Mesothelial cell of epicardium (in vitro differentiated cells): Measurements from ENCODE around the gene SFMBT2. TPM values are rescaled to one million over a fixed set of nuclear protein-coding genes. Genes with fewer than 3 reads are reported as not detected.

Experiments
- DNase-seq, 2 experiments: peaks; one replicate each; pipeline ENCODE4 v3.0.0; 2021; ENCODE audit warnings: low spot score in 2 of 2; ENCODE audit not compliant: unreplicated experiment in 2 of 2
- H3K27ac Mint-ChIP-seq: 2 replicates; pipeline ENCODE4 v1.8.0; 2021; ENCODE audit warnings: mixed read lengths
- H3K27me3 Mint-ChIP-seq: 2 replicates; pipeline ENCODE4 v1.8.0; 2021; ENCODE audit warnings: low read depth, mixed read lengths
- H3K36me3 Mint-ChIP-seq: 2 replicates; pipeline ENCODE4 v1.8.0; 2021; ENCODE audit warnings: mixed read lengths
- H3K4me1 Mint-ChIP-seq: 2 replicates; pipeline ENCODE4 v1.8.0; 2021; ENCODE audit warnings: mixed read lengths
- H3K4me3 Mint-ChIP-seq: 2 replicates; pipeline ENCODE4 v1.8.0; 2021; ENCODE audit warnings: mild to moderate bottlenecking, moderate library complexity, mixed read lengths
- H3K9me3 Mint-ChIP-seq: 2 replicates; pipeline ENCODE4 v1.8.0; 2021; ENCODE audit warnings: mixed read lengths
- CTCF ChIP-seq: fragments of 200-600 bp; sonication (generic); IDR thresholded peaks from one replicate; pipeline ENCODE4 v1.5.0; 2021; ENCODE audit warnings: antibody characterized with exemption; ENCODE audit not compliant: unreplicated experiment
- total RNA-seq: library from RNA; stranded (reverse); gene quantifications from 3 replicates; pipeline ENCODE4 v1.2.1, GENCODE V29; 2021

The SFMBT2 gene
- total RNA-seq, 1 donor from 2014 or later, result 2.3 TPM

GRCh38 chr10:7199152-7199760, 211.6 kb downstream of the SFMBT2 start:
- Mint-ChIP-seq H3K4me3 (no peak overlapping the region), H3K36me3 (no peaks in the 10 kb centered on the region)

GRCh38 chr10:7196284-7196683, 214.6 kb downstream of the SFMBT2 start:
- Mint-ChIP-seq H3K4me1 (no peaks in the 10 kb centered on the region), H3K4me3 (no peak overlapping the region), H3K27ac (no peak overlapping the region), H3K36me3 (no peaks in the 10 kb centered on the region), H3K9me3 (peaks cover 12% of the 10 kb centered on the region), H3K27me3 (peaks cover 2% of the 10 kb centered on the region)
- TF ChIP-seq CTCF, result no peak
- DNase-seq, result no peak

More at GRCh38 chr10:7199152-7199760, 211.6 kb downstream of the SFMBT2 start:
- peaks cover 4% of the 10 kb centered on the region for H3K27me3 Mint-ChIP-seq
- H3K27ac Mint-ChIP-seq, result no peak overlapping the region
- no peak for DNase-seq
- no peak for TF ChIP-seq CTCF
- peaks cover 12% of the 10 kb centered on the region for H3K9me3 Mint-ChIP-seq
- no peaks in the 10 kb centered on the region for H3K4me1 Mint-ChIP-seq

- Mint-ChIP-seq H3K4me3 (no peak overlapping the region), H3K9me3 (peaks cover 12% of the 10 kb centered on the region), H3K27ac (no peak overlapping the region), H3K4me1 (no peaks in the 10 kb centered on the region), H3K27me3 (peaks cover 5% of the 10 kb centered on the region), H3K36me3 (no peaks in the 10 kb centered on the region)
- DNase-seq, result no peak
- TF ChIP-seq CTCF, result no peak
Observed at GRCh38 chr10:7195118-7195517, 215.7 kb downstream of the SFMBT2 start.

GRCh38 chr10:7194571-7194970, 216.3 kb downstream of the SFMBT2 start:
- Mint-ChIP-seq H3K27me3 (peaks cover 5% of the 10 kb centered on the region), H3K4me1 (no peaks in the 10 kb centered on the region), H3K9me3 (peaks cover 12% of the 10 kb centered on the region), H3K27ac (no peak overlapping the region), H3K4me3 (no peak overlapping the region), H3K36me3 (no peaks in the 10 kb centered on the region)
- DNase-seq, result no peak
- no peak for TF ChIP-seq CTCF

- H3K36me3 Mint-ChIP-seq, result no peaks in the 10 kb centered on the region
- H3K4me1 Mint-ChIP-seq, result no peaks in the 10 kb centered on the region
- H3K4me3 Mint-ChIP-seq, result no peak overlapping the region
- peaks cover 7% of the 10 kb centered on the region for H3K27me3 Mint-ChIP-seq
- TF ChIP-seq CTCF, result no peak
- H3K9me3 Mint-ChIP-seq, result peaks cover 12% of the 10 kb centered on the region
- no peak overlapping the region for H3K27ac Mint-ChIP-seq
- DNase-seq, result no peak
Observed at GRCh38 chr10:7193369-7193768, 217.5 kb downstream of the SFMBT2 start.
